Thyroid gland (tissue), 4 donors: Measurements from ENCODE around the gene MPZL2. TPM values are rescaled to one million over a fixed set of nuclear protein-coding genes. Genes with fewer than 3 reads are reported as not detected.
"Not testable (repeated sequence)": the region's sequence is repeated elsewhere in the genome, so short reads cannot be mapped to it uniquely, and the experiment has no call there.

Experiments
- DNase-seq, 2 donors: peaks; one replicate each; pipeline ENCODE4 v3.0.0-alpha.2; 2019
- H3K27ac ChIP-seq, 3 donors: fragments of 200-600 bp; sonication (generic); 1 replicate in 2 of 3; 2 replicates in 1 of 3; pipeline ENCODE4 v1.5.1; 2016 to 2019; ENCODE audit warnings: mild to moderate bottlenecking in 1 of 3, moderate library complexity in 1 of 3
- H3K27me3 ChIP-seq: fragments of 200-600 bp; sonication (generic); one replicate; pipeline ENCODE4 v1.5.1; 2019
- H3K36me3 ChIP-seq, 2 donors: fragments of 200-600 bp; sonication (generic); one replicate each; pipeline ENCODE4 v1.5.1; 2016 to 2019
- H3K4me1 ChIP-seq, 2 donors: fragments of 200-600 bp; sonication (generic); one replicate each; pipeline ENCODE4 v1.5.1; 2017 to 2019
- H3K4me3 ChIP-seq, 3 donors: fragments of 200-600 bp; sonication (generic); replicated peaks in 1 of 3; 1 replicate in 2 of 3; 2 replicates in 1 of 3; pipeline ENCODE4 v1.5.1; 2016; ENCODE audit warnings: mild to moderate bottlenecking in 1 of 3
- H3K9me3 ChIP-seq: fragments of 200-600 bp; sonication (generic); one replicate; pipeline ENCODE4 v1.5.1; 2017
- CTCF ChIP-seq, 6 experiments: fragments of 200-600 bp in 3 of 6; fragments of 450-650 bp in 3 of 6; sonication (generic) in 3 of 6; IDR thresholded peaks; one replicate each; pipeline ENCODE4 v1.5.1; 2016 to 2019; ENCODE audit warnings: antibody characterized with exemption in 6 of 6, mild to moderate bottlenecking in 2 of 6, inconsistent platforms in 1 of 6, moderate library complexity in 1 of 6
- POLR2A ChIP-seq, 2 donors: fragments of 450-650 bp; IDR thresholded peaks; one replicate each; pipeline ENCODE4 v1.6.1; 2017; ENCODE audit warnings: antibody characterized with exemption in 2 of 2, mild to moderate bottlenecking in 2 of 2, moderate library complexity in 1 of 2
- WGBS, 2 donors: methylation state at CpG; one replicate each; pipeline ENCODE4 v1.1.5; 2017; 5-methylcytosine and 5-hydroxymethylcytosine counted together
- intact Hi-C: fragments of 100-400 bp; cut with DNase I; formaldehyde crosslinking; loops from one replicate; pipeline ENCODE4 v1.15.1; 2023
- total RNA-seq, 4 donors: library from RNA; depleted of rRNA; stranded (reverse); fragments of >200 nt; gene quantifications; one replicate each; pipeline ENCODE4 v1.2.3, GENCODE V29; 2016

MPZL2 gene
- total RNA-seq, 4 donors from 2014 or later: 40.3 to 92.7 (median 76.1) TPM

DNA sequence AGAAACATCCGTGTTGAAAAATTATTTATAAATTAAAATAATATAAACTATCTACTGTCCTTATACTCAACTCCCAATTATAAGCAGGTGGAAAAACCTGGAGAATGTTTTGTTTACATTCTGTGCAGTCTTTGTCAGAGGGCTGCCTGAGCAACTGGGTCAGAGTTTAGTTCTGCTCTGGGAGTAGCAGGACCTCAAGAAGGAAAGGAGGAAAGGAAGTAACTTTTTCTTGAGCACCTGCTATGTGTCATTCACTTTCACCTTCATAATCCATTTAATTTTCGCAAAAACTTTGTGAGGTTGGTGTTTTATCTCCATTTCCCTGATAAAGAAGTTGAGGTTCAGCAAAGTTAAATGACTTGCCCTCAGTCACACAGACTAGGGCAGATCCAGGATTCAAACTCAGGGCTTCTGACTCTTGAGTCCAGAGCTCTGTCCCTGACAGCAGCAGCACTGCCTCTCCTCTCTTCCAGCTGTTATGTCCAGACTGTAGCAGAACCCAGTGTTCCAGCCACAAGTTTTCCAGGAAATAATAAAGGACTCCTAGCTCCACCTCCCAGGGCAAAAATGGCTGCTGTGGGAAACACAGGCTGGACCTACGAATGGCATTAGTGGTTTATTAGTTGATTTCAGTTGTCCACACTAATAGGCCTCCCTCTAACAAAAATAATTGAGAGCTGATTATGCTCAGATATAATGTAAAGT, 46.8 kb upstream of the MPZL2 start:
- intact Hi-C loops: no loop called here
- 80 to 86% methylated on average over 3 of the region's 3 CpGs for WGBS, 2 donors

DNA sequence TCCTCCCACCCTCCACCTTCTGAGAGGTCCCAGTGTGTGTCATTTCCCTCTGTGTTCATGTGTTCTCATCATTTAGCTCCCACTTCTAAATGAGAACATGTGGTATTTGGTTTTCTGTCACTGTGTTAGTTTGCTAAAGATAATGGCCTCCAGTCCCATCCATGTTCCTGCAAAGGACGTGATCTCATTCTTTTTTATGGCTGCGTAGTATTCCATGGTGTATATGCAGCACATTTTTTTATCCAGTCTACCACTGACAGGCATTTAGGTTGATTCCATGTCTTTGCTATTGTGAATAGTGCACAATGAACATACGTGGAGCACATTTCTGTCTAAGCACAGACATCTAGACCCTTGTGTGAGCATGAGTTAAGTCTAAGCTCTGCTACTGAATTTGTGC, 46.2 kb upstream of the MPZL2 start:
- no peak for DNase-seq
- intact Hi-C loops: no loop called here
- TF ChIP-seq POLR2A (IDR thresholded peaks at IDR 0.05) (no peak), CTCF (IDR thresholded peaks at IDR 0.05) (no peak)
- Histone ChIP-seq H3K27me3 (peaks cover 4% of the 10 kb centered on the region), H3K4me3 (no peak overlapping the region), H3K4me1 (peaks cover 0 to 2% of the 10 kb centered on the region in 2 donors), H3K27ac (no peak overlapping the region), H3K36me3 (no peaks in the 10 kb centered on the region), H3K9me3 (no peaks in the 10 kb centered on the region)
- WGBS, 2 donors: 94% methylated on average over 3 of the region's 3 CpGs

More for the DNA sequence above, 46.8 kb upstream of the MPZL2 start:
- Histone ChIP-seq H3K4me3 (no peak overlapping the region), H3K4me1 (peaks cover 0 to 5% of the 10 kb centered on the region in 2 donors), H3K36me3 (no peaks in the 10 kb centered on the region), H3K27me3 (peaks cover 4% of the 10 kb centered on the region), H3K9me3 (no peaks in the 10 kb centered on the region), H3K27ac (no peak overlapping the region)
- TF ChIP-seq POLR2A (IDR thresholded peaks at IDR 0.05) (no peak), CTCF (IDR thresholded peaks at IDR 0.05) (no peak)
- no peak for DNase-seq

GRCh38 chr11:118308995-118309528, 45.0 kb upstream of the MPZL2 start:
- H3K4me1 ChIP-seq, H3K27ac ChIP-seq, intact Hi-C loops, H3K9me3 ChIP-seq, H3K27me3 ChIP-seq, DNase-seq, H3K36me3 ChIP-seq, H3K4me3 ChIP-seq: not testable (repeated sequence)
- WGBS, 2 donors: 87 to 93% methylated on average over 5 of the region's 5 CpGs

GRCh38 chr11:118306556-118306955, 42.5 kb upstream of the MPZL2 start:
- no peak for DNase-seq
- TF ChIP-seq CTCF (IDR thresholded peaks at IDR 0.05) (no peak), POLR2A (IDR thresholded peaks at IDR 0.05) (no peak)
- H3K4me3 ChIP-seq: no peak overlapping the region
- no peak overlapping the region for H3K27ac ChIP-seq
- no peaks in the 10 kb centered on the region for H3K36me3 ChIP-seq
- H3K9me3 ChIP-seq: no peaks in the 10 kb centered on the region
- intact Hi-C loops: no loop called here
- no peaks in the 10 kb centered on the region for H3K4me1 ChIP-seq
- no peaks in the 10 kb centered on the region for H3K27me3 ChIP-seq
- WGBS, 2 donors: 87 to 89% methylated on average over 2 of the region's 2 CpGs

DNA sequence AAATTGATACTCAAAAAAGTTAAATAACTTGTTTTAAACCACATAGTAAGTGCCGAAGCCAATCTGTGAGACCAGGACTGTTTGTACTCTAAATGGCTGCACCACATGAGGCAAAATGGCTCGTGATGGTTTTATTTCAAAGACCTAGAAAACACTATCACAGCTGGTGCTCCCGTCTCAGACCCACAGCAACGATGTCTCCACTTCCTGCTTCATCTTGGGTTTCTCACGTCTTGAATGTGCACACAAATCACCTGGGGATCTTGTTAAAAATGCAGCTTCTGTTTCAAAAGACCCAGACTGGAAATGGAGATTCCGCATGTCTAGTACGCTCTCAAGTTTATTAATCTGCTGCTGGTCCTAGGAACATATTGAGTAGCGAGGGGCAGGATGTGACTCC, 41.6 kb upstream of the MPZL2 start:
- no peaks in the 10 kb centered on the region for H3K27me3 ChIP-seq

More for the DNA sequence above, 41.6 kb upstream of the MPZL2 start:
- TF ChIP-seq CTCF (IDR thresholded peaks at IDR 0.05): no peak
- TF ChIP-seq POLR2A (IDR thresholded peaks at IDR 0.05): no peak
- Histone ChIP-seq H3K27ac (no peak overlapping the region), H3K36me3 (no peaks in the 10 kb centered on the region), H3K9me3 (no peaks in the 10 kb centered on the region), H3K4me1 (no peaks in the 10 kb centered on the region), H3K4me3 (no peak overlapping the region)
- DNase-seq: no peak
- 69 to 71% methylated on average over 8 of the region's 8 CpGs for WGBS, 2 donors
- intact Hi-C loops: no loop called here
